DMS53 (cell line): ENCODE measurements around the gene ATP1A4.
A peak's percentile ranks its signal among the peaks of the same experiment; 100 is the strongest.

ENCODE experiments used
- DNase-seq: peaks from one replicate; lab custom pipeline; 2025; lab: John Stamatoyannopoulos, UW

The ATP1A4 gene

GRCh38 chr1:160177231-160177630 is 25.8 kb downstream of the ATP1A4 start:
- DNase-seq = no peak

GRCh38 chr1:160177667-160178066 is 26.3 kb downstream of the ATP1A4 start:
- DNase-seq = no peak

- DNase-seq = no peak
These were observed 27.3 kb downstream of the ATP1A4 start for GRCh38 chr1:160178731-160179130.

GRCh38 chr1:160179336-160179735 is 27.9 kb downstream of the ATP1A4 start:
- DNase-seq = no peak

GRCh38 chr1:160186246-160186645 is 34.8 kb downstream of the ATP1A4 start:
- peak; percentile 14 for DNase-seq

- DNase-seq = no peak
These were observed 35.3 kb downstream of the ATP1A4 start for GRCh38 chr1:160186729-160187128.

- no peak for DNase-seq
These were observed 36.0 kb downstream of the ATP1A4 start for GRCh38 chr1:160187407-160187806.

- no peak for DNase-seq
These were observed 36.9 kb downstream of the ATP1A4 start for GRCh38 chr1:160188341-160188740.

- no peak for DNase-seq
These were observed 38.5 kb downstream of the ATP1A4 start, which contains the start of gene CASQ1 for GRCh38 chr1:160189649-160190625. Gene CASQ1 (plus strand): TSS chr1:160190575. CDS start chr1:160190752, 177 bp downstream.

GRCh38 chr1:160191756-160192155 is 40.4 kb downstream of the ATP1A4 start:
- no peak for DNase-seq

GRCh38 chr1:160192234-160192633 is 40.8 kb downstream of the ATP1A4 start:
- no peak for DNase-seq

GRCh38 chr1:160193091-160193819 is 41.9 kb downstream of the ATP1A4 start:
- DNase-seq = peak; percentile 91

GRCh38 chr1:160193832-160194736 is 42.7 kb downstream of the ATP1A4 start:
- no peak for DNase-seq

- no peak for DNase-seq
These were observed 43.3 kb downstream of the ATP1A4 start for GRCh38 chr1:160194737-160195059.

GRCh38 chr1:160196143-160196542 is 44.7 kb downstream of the ATP1A4 start:
- no peak for DNase-seq

- DNase-seq = no peak
These were observed 45.8 kb downstream of the ATP1A4 start for GRCh38 chr1:160197231-160197630.

GRCh38 chr1:160200786-160201185 is 49.4 kb downstream of the ATP1A4 start:
- DNase-seq = no peak

- DNase-seq = peak; percentile 35
These were observed 53.3 kb downstream of the ATP1A4 start for GRCh38 chr1:160204526-160205241.

- peak; percentile 81 for DNase-seq
These were observed 54.0 kb downstream of the ATP1A4 start, which contains the start of gene PEA15 for GRCh38 chr1:160205242-160206035. Gene PEA15 (plus strand): TSS chr1:160205384. CDS start chr1:160211545, 6,161 bp downstream.

GRCh38 chr1:160206036-160206389 is 54.6 kb downstream of the ATP1A4 start:
- peak; percentile 63 for DNase-seq
